Sigmoid colon (tissue), 4 donors: Measurements from ENCODE around the gene DIRAS1.

Experiments used
- CTCF ChIP-seq, 4 experiments: fragments of 450-650 bp in 3 of 4; fragments of 200-600 bp in 1 of 4; IDR thresholded peaks; one replicate each; pipeline ENCODE4 v1.5.1; 2016 to 2019; ENCODE audit warnings: antibody characterized with exemption in 4 of 4, mild to moderate bottlenecking in 3 of 4, moderate library complexity in 2 of 4
- POLR2AphosphoS5 ChIP-seq, 4 donors: sonication (generic); formaldehyde crosslinking; IDR thresholded peaks; one replicate each; pipeline ENCODE4 v1.6.1; 2017; ENCODE audit warnings: antibody characterized with exemption in 4 of 4

GRCh38 chr19:2770055-2771013, 49.2 kb upstream of the DIRAS1 start:
- TF ChIP-seq CTCF (IDR thresholded peaks at IDR 0.05) (no peak), POLR2AphosphoS5 (IDR thresholded peaks at IDR 0.05) (peak in 3 of 4 donors; percentile 32 to 59 (median 46))
